ENCODE measurements around the gene GPR137.

GRCh38 chr11:64330888-64331287, 45.2 kb downstream of the GPR137 start:
- TF ChIP-seq, protein P1, sequence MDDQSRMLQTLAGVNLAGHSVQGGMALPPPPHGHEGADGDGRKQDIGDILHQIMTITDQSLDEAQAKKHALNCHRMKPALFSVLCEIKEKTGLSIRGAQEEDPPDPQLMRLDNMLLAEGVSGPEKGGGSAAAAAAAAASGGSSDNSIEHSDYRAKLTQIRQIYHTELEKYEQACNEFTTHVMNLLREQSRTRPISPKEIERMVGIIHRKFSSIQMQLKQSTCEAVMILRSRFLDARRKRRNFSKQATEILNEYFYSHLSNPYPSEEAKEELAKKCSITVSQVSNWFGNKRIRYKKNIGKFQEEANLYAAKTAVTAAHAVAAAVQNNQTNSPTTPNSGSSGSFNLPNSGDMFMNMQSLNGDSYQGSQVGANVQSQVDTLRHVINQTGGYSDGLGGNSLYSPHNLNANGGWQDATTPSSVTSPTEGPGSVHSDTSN (CRISPR knock-in tag; IDR thresholded peaks at IDR 0.05) = no peak
- TF ChIP-seq ZNF37A (tag by site-specific recombination; IDR thresholded peaks at IDR 0.05) (no peak), ZNF248 (tag by site-specific recombination; IDR thresholded peaks at IDR 0.05) (no peak)
- TF ChIP-seq, protein P2, sequence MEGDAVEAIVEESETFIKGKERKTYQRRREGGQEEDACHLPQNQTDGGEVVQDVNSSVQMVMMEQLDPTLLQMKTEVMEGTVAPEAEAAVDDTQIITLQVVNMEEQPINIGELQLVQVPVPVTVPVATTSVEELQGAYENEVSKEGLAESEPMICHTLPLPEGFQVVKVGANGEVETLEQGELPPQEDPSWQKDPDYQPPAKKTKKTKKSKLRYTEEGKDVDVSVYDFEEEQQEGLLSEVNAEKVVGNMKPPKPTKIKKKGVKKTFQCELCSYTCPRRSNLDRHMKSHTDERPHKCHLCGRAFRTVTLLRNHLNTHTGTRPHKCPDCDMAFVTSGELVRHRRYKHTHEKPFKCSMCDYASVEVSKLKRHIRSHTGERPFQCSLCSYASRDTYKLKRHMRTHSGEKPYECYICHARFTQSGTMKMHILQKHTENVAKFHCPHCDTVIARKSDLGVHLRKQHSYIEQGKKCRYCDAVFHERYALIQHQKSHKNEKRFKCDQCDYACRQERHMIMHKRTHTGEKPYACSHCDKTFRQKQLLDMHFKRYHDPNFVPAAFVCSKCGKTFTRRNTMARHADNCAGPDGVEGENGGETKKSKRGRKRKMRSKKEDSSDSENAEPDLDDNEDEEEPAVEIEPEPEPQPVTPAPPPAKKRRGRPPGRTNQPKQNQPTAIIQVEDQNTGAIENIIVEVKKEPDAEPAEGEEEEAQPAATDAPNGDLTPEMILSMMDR (tag by site-specific recombination; IDR thresholded peaks at IDR 0.05) = no peak
